GM19328 (cell line): ENCODE measurements around the gene SYCE3.

Experiments used
- ATAC-seq: cut with Tn5 transposase; IDR thresholded peaks from one replicate; pipeline ENCODE4 v1.9.1; 2021; ENCODE audit warnings: mild to moderate bottlenecking, moderate library complexity; ENCODE audit not compliant: unreplicated experiment

SYCE3 gene

DNA sequence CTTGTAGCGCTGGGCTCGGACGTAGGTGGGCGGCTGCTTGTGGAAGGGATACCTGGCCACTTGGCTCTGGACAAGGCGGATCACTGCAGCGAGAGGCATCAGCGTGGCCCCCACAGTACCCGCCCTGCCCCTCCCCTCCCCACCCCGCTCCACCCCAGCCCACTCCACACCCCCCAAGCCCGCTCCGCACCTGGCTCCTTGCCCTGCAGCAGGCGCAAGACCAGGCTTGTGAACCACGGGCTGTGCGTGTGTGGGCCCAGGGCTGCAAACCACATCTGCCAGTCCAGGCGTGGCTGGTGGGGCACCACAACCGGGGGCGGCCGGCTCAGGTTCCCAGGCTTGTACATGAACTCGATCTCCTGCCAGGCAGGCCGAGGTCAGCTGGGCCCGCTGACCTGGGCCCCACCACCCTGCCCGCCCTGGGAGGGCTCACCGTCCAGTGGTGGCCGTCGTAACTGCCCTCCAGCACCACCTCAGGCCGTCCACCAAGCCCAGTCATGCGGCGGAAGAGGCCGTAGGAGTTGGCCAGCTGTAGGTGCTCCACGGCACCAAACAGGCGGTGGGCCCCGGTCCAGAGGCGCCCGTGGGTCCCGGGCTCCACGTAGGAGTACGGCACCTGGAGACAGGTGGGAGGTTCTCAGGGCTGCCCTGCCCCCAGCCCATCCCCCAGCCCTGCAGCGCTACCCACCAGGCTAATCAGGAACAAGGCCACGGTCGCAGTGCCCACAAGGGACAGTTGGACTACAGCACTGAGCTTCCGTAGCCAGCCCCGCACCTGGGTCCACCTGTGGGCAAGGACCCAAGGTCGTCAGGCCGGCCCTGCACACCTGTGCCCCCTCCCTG, 58.1 kb downstream of the SYCE3 start:
- ATAC-seq = no peak

DNA sequence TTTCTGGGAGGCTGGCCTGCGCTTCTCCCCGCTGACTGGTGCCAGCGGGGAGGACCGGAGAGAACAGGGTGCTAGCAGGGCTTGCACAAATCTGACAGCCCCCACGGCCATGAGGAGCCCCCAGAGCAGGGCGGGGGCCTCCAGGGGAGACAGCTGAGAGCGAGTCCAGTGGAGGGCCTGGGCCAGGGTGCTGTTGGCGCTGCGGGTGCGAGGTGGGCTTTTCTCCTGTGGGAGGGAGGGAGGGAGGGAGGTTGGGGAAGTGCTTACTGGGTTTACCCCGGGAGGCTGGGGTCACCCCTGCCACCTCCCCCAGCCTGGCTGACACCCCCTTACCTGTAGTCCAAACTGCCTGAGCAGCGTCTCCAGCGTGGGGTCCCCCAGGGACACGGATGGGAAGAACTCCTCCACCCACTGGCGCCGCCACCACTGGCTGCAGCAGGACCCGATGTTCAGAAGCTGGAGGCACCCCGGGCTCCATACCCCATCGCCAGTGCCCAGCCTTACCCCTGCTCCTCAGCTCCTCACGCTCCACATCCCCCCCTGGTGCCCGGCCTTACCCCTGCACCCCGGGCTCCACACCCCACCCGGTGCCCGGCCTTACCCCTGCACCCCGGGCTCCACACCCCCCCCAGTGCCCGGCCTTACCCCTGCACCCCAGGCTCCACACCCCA, 59.1 kb downstream of the SYCE3 start:
- ATAC-seq = no peak

DNA sequence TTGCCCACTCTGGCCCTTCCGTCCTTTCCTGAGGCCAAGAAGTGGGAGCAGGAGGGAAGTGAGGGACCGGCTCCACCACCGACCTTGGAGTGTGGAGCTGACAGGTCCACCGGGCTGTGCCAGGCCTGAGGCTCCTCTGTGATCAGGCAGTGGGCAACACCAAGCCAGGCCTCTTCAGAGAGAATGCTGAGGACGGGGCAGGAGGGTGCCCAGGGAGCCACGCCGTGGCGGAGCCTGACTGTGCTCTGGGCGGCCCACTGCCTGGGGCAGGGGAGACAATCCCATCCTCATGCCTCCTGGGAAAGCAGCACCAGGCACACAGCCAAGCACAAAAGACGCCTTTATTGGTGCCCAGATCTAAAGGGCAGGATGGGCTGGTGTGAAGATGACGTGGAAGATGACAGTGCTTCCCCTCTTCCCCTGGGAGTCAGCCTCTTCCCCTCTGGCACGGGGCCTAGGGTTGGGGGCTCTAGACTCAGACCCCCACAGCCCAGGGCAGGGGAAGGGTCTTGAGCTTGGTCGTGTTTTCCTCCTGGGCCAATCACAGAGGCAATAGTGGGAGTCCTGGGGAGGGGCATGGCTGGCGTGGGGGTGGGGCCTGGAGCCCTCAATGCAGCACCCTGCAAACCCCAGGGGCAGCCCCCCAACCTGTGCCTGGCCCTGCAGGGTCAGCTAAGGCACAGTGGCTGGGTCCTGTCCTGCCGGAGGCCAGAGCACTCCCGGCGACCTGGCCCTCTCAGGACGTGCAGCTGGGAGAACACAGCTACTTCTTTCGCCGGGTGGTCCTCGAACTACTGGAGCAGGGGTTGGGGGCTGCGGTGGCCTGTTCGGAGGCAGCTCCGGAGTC, 59.9 kb downstream of the SYCE3 start:
- no peak for ATAC-seq

DNA sequence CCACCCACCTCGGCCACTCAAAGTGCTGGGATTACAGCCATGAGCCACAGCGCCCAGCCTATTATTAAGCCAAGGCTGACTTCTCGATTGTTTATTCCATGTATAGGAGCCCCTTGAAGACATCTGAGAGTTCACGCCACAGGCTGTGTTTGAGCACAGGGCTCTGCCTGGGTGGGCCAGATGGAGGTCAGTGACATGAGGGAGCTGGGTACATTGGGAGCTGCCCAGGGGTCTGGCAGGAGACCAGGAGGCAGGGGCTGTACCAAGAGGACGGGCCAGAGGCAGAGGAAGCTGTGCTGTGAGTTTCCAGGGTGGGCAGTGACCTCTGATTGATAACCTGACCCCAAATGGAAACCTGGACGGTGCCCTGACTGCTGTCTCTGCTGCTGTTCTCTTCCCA, 60.6 kb downstream of the SYCE3 start:
- ATAC-seq = no peak
